Measurements from ENCODE around the gene NEK7. TPM values are rescaled to one million over a fixed set of nuclear protein-coding genes. Genes with fewer than 3 reads are reported as not detected.
A peak's percentile ranks its signal among the peaks of the same experiment; 100 is the strongest.

NEK7 gene
- total and polyA plus RNA-seq, 2 of the 8 experiments (the other 6 are each of a cell fraction or from before 2014, with no cell fraction given) = 5.1 to 10.0 TPM

GRCh38 chr1:198232378-198232777 lies 75.6 kb downstream of the NEK7 start:
- no peak overlapping the region for H3K56ac ChIP-seq (replicated peaks; ENCODE audit: insufficient read length, low read depth, low read length)
- H3K27me3 ChIP-seq (replicated peaks in 1 of 4; ENCODE audit: control insufficient read depth in 3 of 4, extremely low read depth in 1 of 4, insufficient read depth in 3 of 4, low read length in 3 of 4) = no peaks in the 10 kb centered on the region
- H2BK20ac ChIP-seq (ENCODE audit: low read length) = no peak overlapping the region
- no peak overlapping the region for H2BK12ac ChIP-seq (ENCODE audit: low read depth, low read length)
- H4K8ac ChIP-seq (ENCODE audit: extremely low read depth, insufficient read depth, low read length) = no peak overlapping the region
- TF ChIP-seq TCF12 (IDR thresholded peaks at IDR 0.05; ENCODE audit: low read depth, low read length) = peak; percentile 76; the same call in 1 of the 2 replicates
- no peak for TF ChIP-seq SIX5 (IDR thresholded peaks at IDR 0.05; ENCODE audit: low read depth, low read length)
- TF ChIP-seq CHD2 (IDR thresholded peaks at IDR 0.05; ENCODE audit: low read length) = no peak
- no peak for TF ChIP-seq BACH1 (IDR thresholded peaks at IDR 0.05; ENCODE audit: low read length)
- no peak for TF ChIP-seq RXRA (IDR thresholded peaks at IDR 0.05; ENCODE audit: insufficient read depth, low read depth, low read length)
- TF ChIP-seq CTBP2 (IDR thresholded peaks at IDR 0.05; ENCODE audit: borderline replicate concordance, insufficient read depth, insufficient read length, low read length) = no peak
- TF ChIP-seq TEAD4 (IDR thresholded peaks at IDR 0.05; ENCODE audit: low read depth, low read length) = peak; percentile 48; the same call in 1 of the 2 replicates
- TF ChIP-seq CTCF (IDR thresholded peaks at IDR 0.05; ENCODE audit: control extremely low read depth in 1 of 3, insufficient read depth in 1 of 3, low read depth in 1 of 3, low read length in 3 of 3) = no peak
- no peak for TF ChIP-seq EGR1 (IDR thresholded peaks at IDR 0.05; ENCODE audit: borderline replicate concordance, low read depth, low read length)
- H3K9me3 ChIP-seq (ENCODE audit: insufficient read depth in 2 of 2, low read depth in 1 of 2, low read length in 1 of 2) = peaks cover 0 to 4% of the 10 kb centered on the region in 2 experiments; a peak in 1 of 4 replicates
- no peak overlapping the region for H3K27ac ChIP-seq (ENCODE audit: low read depth, low read length)
- WGBS, 2 experiments (ENCODE audit: extremely low coverage in 1 of 2, insufficient coverage in 1 of 2, insufficient read length in 1 of 2, insufficient replicate concordance in 2 of 2, low coverage in 1 of 2, low lambda C conversion rate in 2 of 2, missing lambda C conversion rate in 1 of 2) = 48% methylated on average over 1 of the region's 1 CpG; no CpG with 5 or more reads in 1 of the 2 experiments
- no peak overlapping the region for H3K23ac ChIP-seq (ENCODE audit: insufficient read length)
- no peaks in the 10 kb centered on the region for H4K20me1 ChIP-seq (replicated peaks in 1 of 2; ENCODE audit: control insufficient read depth in 1 of 2, insufficient read depth in 2 of 2, low read length in 2 of 2)
- no peaks in the 10 kb centered on the region for H3K23me2 ChIP-seq (ENCODE audit: low read depth, low read length)
- H3K9ac ChIP-seq (replicated peaks in 1 of 4; ENCODE audit: extremely low read depth in 1 of 4, low read depth in 3 of 4, low read length in 3 of 4) = no peak overlapping the region
- peaks cover 0 to 2% of the 10 kb centered on the region in 2 experiments; a peak in 1 of 4 replicates for H3K79me2 ChIP-seq (ENCODE audit: control insufficient read depth in 1 of 2, insufficient read depth in 2 of 2, low read length in 2 of 2)
- no peak overlapping the region for H4K91ac ChIP-seq (replicated peaks; ENCODE audit: insufficient read length, low read length)
- DNase-seq (ENCODE audit: low read depth in 1 of 2, low spot score in 2 of 2) (no peak), FAIRE-seq (no peak)
- H4K5ac ChIP-seq (ENCODE audit: insufficient read length, low read depth, low read length) = no peak overlapping the region
- H3K4me3 ChIP-seq (ENCODE audit: extremely low read depth in 1 of 4, insufficient read depth in 2 of 4, low read depth in 3 of 4, low read length in 4 of 4) = 0 out of 8 replicates have a peak overlapping the region, but pooled peaks of 1 of the 4 experiments have one; percentile 3
- H2AK5ac ChIP-seq (ENCODE audit: low read depth, low read length) = no peak overlapping the region
- no peak overlapping the region for H2BK15ac ChIP-seq (ENCODE audit: low read length)
- H3K4ac ChIP-seq (replicated peaks; ENCODE audit: insufficient read length, low read depth, low read length) = no peak overlapping the region
- H3K18ac ChIP-seq (ENCODE audit: extremely low read depth, low read length) = no peak overlapping the region
- H2BK120ac ChIP-seq (replicated peaks; ENCODE audit: low read depth, low read length) = no peak overlapping the region
- H3K79me1 ChIP-seq (ENCODE audit: low read depth, low read length) = no peaks in the 10 kb centered on the region
- H2BK5ac ChIP-seq (ENCODE audit: low read depth, low read length) = no peak overlapping the region
- H3K4me1 ChIP-seq (replicated peaks in 1 of 4; ENCODE audit: control insufficient read depth in 3 of 4, insufficient read depth in 4 of 4, low read length in 3 of 4) = peaks cover 2 to 9% (median 3%) of the 10 kb centered on the region in 4 experiments; a peak in 5 of 7 replicates
- ChIA-PET CTCF (ENCODE audit: partially characterized antibody) (interaction anchor here (1.4 to 1.8 kb wide), 2 partner anchors 12 to 63 kb away, joined by 3 to 4 read pairs; no protein-coding TSS in a partner anchor), POLR2A (ENCODE audit: partially characterized antibody) (no interaction called here)
- no peak overlapping the region for H3K14ac ChIP-seq (ENCODE audit: insufficient read length)
- no peak overlapping the region for H2AFZ ChIP-seq (ENCODE audit: low read length)
- H3K36me3 ChIP-seq (ENCODE audit: control insufficient read depth in 2 of 4, insufficient read depth in 4 of 4, low read length in 3 of 4) = no peaks in the 10 kb centered on the region
- H3K4me2 ChIP-seq (ENCODE audit: insufficient read depth in 1 of 2, low read depth in 2 of 2, low read length in 2 of 2) = no peak overlapping the region; a peak in 1 of 4 replicates

Measured in H1 (cell line).